ENCODE measurements around the gene DCST1. TPM values are rescaled to one million over a fixed set of nuclear protein-coding genes. Genes with fewer than 3 reads are reported as not detected.
A peak's percentile ranks its signal among the peaks of the same experiment; 100 is the strongest.

The DCST1 gene
- total and polyA plus RNA-seq, 2 of the 13 experiments (the other 11 are each of a cell fraction or from before 2014, with no cell fraction given) = 0.04 TPM; not detected in 1

DNA sequence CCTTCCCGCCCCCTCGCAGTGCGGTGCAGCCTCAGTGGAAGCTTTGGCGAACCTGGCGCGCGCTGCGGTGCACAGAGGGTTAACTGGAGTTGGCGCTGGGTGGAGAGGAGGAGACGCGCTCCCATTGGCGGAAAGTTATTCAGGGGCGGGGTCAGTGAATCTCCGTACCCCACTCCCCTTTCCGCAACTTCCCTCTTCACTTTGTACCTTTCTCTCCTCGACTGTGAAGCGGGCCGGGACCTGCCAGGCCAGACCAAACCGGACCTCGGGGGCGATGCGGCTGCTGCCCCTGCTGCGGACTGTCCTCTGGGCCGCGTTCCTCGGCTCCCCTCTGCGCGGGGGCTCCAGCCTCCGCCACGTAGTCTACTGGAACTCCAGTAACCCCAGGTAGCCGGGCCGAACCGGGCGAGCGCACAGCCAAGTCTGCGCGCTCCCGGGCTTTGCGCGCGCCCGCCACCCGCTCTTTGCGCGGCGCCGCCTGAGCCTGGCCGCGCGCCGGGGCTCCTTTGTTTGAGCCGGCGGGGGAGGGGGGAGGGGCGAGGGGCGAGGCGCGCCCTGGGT lies 30.0 kb downstream of the DCST1 start, which contains the start of gene EFNA4 (continued):
- TF ChIP-seq, protein P1, sequence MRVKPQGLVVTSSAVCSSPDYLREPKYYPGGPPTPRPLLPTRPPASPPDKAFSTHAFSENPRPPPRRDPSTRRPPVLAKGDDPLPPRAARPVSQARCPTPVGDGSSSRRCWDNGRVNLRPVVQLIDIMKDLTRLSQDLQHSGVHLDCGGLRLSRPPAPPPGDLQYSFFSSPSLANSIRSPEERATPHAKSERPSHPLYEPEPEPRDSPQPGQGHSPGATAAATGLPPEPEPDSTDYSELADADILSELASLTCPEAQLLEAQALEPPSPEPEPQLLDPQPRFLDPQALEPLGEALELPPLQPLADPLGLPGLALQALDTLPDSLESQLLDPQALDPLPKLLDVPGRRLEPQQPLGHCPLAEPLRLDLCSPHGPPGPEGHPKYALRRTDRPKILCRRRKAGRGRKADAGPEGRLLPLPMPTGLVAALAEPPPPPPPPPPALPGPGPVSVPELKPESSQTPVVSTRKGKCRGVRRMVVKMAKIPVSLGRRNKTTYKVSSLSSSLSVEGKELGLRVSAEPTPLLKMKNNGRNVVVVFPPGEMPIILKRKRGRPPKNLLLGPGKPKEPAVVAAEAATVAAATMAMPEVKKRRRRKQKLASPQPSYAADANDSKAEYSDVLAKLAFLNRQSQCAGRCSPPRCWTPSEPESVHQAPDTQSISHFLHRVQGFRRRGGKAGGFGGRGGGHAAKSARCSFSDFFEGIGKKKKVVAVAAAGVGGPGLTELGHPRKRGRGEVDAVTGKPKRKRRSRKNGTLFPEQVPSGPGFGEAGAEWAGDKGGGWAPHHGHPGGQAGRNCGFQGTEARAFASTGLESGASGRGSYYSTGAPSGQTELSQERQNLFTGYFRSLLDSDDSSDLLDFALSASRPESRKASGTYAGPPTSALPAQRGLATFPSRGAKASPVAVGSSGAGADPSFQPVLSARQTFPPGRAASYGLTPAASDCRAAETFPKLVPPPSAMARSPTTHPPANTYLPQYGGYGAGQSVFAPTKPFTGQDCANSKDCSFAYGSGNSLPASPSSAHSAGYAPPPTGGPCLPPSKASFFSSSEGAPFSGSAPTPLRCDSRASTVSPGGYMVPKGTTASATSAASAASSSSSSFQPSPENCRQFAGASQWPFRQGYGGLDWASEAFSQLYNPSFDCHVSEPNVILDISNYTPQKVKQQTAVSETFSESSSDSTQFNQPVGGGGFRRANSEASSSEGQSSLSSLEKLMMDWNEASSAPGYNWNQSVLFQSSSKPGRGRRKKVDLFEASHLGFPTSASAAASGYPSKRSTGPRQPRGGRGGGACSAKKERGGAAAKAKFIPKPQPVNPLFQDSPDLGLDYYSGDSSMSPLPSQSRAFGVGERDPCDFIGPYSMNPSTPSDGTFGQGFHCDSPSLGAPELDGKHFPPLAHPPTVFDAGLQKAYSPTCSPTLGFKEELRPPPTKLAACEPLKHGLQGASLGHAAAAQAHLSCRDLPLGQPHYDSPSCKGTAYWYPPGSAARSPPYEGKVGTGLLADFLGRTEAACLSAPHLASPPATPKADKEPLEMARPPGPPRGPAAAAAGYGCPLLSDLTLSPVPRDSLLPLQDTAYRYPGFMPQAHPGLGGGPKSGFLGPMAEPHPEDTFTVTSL (CRISPR knock-in tag; IDR thresholded peaks at IDR 0.05; ENCODE audit: borderline replicate concordance) = no peak
- TF ChIP-seq POGZ (CRISPR knock-in tag; IDR thresholded peaks at IDR 0.05) = 0 out of 2 replicates have a peak, but pooled peaks have one; percentile 19
- TF ChIP-seq BRD4 (CRISPR knock-in tag; IDR thresholded peaks at IDR 0.05) = no peak
- no peak for TF ChIP-seq HOXA5 (CRISPR knock-in tag; IDR thresholded peaks at IDR 0.05)
- TF ChIP-seq, protein P2, sequence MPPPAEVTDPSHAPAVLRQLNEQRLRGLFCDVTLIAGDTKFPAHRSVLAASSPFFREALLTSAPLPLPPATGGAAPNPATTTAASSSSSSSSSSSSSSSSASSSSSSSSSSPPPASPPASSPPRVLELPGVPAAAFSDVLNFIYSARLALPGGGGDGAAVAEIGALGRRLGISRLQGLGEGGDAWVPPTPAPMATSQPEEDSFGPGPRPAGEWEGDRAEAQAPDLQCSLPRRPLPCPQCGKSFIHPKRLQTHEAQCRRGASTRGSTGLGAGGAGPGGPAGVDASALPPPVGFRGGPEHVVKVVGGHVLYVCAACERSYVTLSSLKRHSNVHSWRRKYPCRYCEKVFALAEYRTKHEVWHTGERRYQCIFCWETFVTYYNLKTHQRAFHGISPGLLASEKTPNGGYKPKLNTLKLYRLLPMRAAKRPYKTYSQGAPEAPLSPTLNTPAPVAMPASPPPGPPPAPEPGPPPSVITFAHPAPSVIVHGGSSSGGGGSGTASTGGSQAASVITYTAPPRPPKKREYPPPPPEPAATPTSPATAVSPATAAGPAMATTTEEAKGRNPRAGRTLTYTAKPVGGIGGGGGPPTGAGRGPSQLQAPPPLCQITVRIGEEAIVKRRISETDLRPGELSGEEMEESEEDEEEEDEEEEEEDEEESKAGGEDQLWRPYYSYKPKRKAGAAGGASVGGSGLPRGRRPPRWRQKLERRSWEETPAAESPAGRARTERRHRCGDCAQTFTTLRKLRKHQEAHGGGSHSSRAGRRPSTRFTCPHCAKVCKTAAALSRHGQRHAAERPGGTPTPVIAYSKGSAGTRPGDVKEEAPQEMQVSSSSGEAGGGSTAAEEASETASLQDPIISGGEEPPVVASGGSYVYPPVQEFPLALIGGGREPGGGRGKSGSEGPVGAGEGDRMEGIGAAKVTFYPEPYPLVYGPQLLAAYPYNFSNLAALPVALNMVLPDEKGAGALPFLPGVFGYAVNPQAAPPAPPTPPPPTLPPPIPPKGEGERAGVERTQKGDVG (CRISPR knock-in tag; IDR thresholded peaks at IDR 0.05; ENCODE audit: borderline replicate concordance) = no peak
- TF ChIP-seq ONECUT2 (CRISPR knock-in tag; IDR thresholded peaks at IDR 0.05) = no peak
- TF ChIP-seq ZNF350 (CRISPR knock-in tag; IDR thresholded peaks at IDR 0.05; ENCODE audit: borderline replicate concordance, low read depth) = peak; percentile 74
- no peak for TF ChIP-seq FOXJ3 (CRISPR knock-in tag; IDR thresholded peaks at IDR 0.05; ENCODE audit: borderline replicate concordance)
- no peak for TF ChIP-seq NR3C1 (CRISPR knock-in tag; IDR thresholded peaks at IDR 0.05)
- TF ChIP-seq, protein P3, sequence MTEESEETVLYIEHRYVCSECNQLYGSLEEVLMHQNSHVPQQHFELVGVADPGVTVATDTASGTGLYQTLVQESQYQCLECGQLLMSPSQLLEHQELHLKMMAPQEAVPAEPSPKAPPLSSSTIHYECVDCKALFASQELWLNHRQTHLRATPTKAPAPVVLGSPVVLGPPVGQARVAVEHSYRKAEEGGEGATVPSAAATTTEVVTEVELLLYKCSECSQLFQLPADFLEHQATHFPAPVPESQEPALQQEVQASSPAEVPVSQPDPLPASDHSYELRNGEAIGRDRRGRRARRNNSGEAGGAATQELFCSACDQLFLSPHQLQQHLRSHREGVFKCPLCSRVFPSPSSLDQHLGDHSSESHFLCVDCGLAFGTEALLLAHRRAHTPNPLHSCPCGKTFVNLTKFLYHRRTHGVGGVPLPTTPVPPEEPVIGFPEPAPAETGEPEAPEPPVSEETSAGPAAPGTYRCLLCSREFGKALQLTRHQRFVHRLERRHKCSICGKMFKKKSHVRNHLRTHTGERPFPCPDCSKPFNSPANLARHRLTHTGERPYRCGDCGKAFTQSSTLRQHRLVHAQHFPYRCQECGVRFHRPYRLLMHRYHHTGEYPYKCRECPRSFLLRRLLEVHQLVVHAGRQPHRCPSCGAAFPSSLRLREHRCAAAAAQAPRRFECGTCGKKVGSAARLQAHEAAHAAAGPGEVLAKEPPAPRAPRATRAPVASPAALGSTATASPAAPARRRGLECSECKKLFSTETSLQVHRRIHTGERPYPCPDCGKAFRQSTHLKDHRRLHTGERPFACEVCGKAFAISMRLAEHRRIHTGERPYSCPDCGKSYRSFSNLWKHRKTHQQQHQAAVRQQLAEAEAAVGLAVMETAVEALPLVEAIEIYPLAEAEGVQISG (CRISPR knock-in tag; IDR thresholded peaks at IDR 0.05) = peak; percentile 46; the same call in 1 of the 2 replicates
- TF ChIP-seq HOXA9 (CRISPR knock-in tag; IDR thresholded peaks at IDR 0.05; ENCODE audit: borderline replicate concordance) = no peak
- TF ChIP-seq ZNF891 (CRISPR knock-in tag; IDR thresholded peaks at IDR 0.05) = peak; percentile 31; the same call in 1 of the 2 replicates
- no peak for TF ChIP-seq AKAP8 (CRISPR knock-in tag; IDR thresholded peaks at IDR 0.05)
- TF ChIP-seq ZNF30 (CRISPR knock-in tag; IDR thresholded peaks at IDR 0.05) = no peak
- no peak for TF ChIP-seq ZNF792 (CRISPR knock-in tag; IDR thresholded peaks at IDR 0.05)
- TF ChIP-seq, protein P4, sequence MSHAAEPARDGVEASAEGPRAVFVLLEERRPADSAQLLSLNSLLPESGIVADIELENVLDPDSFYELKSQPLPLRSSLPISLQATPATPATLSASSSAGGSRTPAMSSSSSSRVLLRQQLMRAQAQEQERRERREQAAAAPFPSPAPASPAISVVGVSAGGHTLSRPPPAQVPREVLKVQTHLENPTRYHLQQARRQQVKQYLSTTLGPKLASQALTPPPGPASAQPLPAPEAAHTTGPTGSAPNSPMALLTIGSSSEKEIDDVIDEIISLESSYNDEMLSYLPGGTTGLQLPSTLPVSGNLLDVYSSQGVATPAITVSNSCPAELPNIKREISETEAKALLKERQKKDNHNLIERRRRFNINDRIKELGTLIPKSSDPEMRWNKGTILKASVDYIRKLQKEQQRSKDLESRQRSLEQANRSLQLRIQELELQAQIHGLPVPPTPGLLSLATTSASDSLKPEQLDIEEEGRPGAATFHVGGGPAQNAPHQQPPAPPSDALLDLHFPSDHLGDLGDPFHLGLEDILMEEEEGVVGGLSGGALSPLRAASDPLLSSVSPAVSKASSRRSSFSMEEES (CRISPR knock-in tag; IDR thresholded peaks at IDR 0.05) = no peak
- TF ChIP-seq SALL2 (CRISPR knock-in tag; IDR thresholded peaks at IDR 0.05) = no peak
